GM12878 (cell line): ENCODE data around the gene SLITRK6. TPM values are rescaled to one million over a fixed set of nuclear protein-coding genes. Genes with fewer than 3 reads are reported as not detected.
"Not testable (repeated sequence)": the region's sequence is repeated elsewhere in the genome, so short reads cannot be mapped to it uniquely, and the experiment has no call there.

Experiments
- ATAC-seq: fragments of 200-7000 bp; cut with Tn5 transposase; 3 replicates; pipeline ENCODE4 v1.9.1; 2020; ENCODE audit warnings: mild to moderate bottlenecking, moderate library complexity
- BruUV-seq: library from RNA; stranded (reverse); fragments of 400-500 nt; replicated peaks from 2 replicates; lab custom pipeline; 2021; lab: Mats Ljungman, UMichigan
- CTCF ChIA-PET: fragments of 300-600 bp; sonication (Branson Sonifier 250); formaldehyde crosslinking; extraction: SDS; loops from one replicate; lab custom pipeline; 2021; ENCODE audit warnings: inconsistent platforms; lab: Yijun Ruan, JAX
- POLR2A ChIA-PET: fragments of 350-600 bp; formaldehyde crosslinking; extraction: SDS; loops from one replicate; lab custom pipeline; 2021; ENCODE audit warnings: inconsistent platforms; lab: Charles Lee
- RAD21 ChIA-PET: fragments of 300-600 bp; sonication (Branson Sonifier 250); formaldehyde crosslinking; loops from one replicate; lab custom pipeline; 2023; ENCODE audit warnings: antibody characterized with exemption; ENCODE audit not compliant: unreplicated experiment; lab: Charles Lee
- SMC1A ChIA-PET: fragments of 300-600 bp; sonication (Branson Sonifier 250); formaldehyde crosslinking; loops from one replicate; lab custom pipeline; 2023; ENCODE audit not compliant: unreplicated experiment, uncharacterized antibody; lab: Charles Lee
- DNase-seq: peaks from one replicate; pipeline ENCODE4 v3.0.0-alpha.2; 2011; ENCODE audit warnings: low read depth, low spot score
- FAIRE-seq: peaks from 3 replicates; lab custom pipeline; 2011; peaks lifted over from hg19 to GRCh38; lab: Jason Lieb, UNC
- H2AFZ ChIP-seq: 2 replicates; pipeline ENCODE4 v1.6.0; 2011; ENCODE audit warnings: low read depth, low read length, control low read depth; ENCODE audit not compliant: control insufficient read depth
- H3K27ac ChIP-seq: 2 replicates; pipeline ENCODE4 v1.5.1; 2011; ENCODE audit warnings: control low read depth; ENCODE audit not compliant: control insufficient read depth, insufficient read depth
- H3K27me3 ChIP-seq, 2 experiments: replicated peaks in 1 of 2; 2 replicates each; pipeline versions ENCODE4 v1.6.0 to v1.6.1; 2011; ENCODE audit warnings: low read length in 1 of 2; ENCODE audit not compliant: control insufficient read depth in 2 of 2, insufficient read depth in 2 of 2
- H3K36me3 ChIP-seq, 2 experiments: 2 replicates each; pipeline ENCODE4 v1.5.1; 2011; ENCODE audit warnings: low read length in 1 of 2; ENCODE audit not compliant: control insufficient read depth in 2 of 2, insufficient read depth in 2 of 2
- H3K4me1 ChIP-seq: 2 replicates; pipeline ENCODE4 v1.6.1; 2011; ENCODE audit warnings: mild to moderate bottlenecking, low read length, moderate library complexity, mixed read lengths; ENCODE audit not compliant: control insufficient read depth, insufficient read depth
- H3K4me2 ChIP-seq: 2 replicates; pipeline ENCODE4 v1.6.0; 2011; ENCODE audit warnings: control low read depth; ENCODE audit not compliant: control insufficient read depth, insufficient read depth
- H3K4me3 ChIP-seq: fragments of 200-600 bp; sonication (generic); 2 replicates; pipeline ENCODE4 v1.5.1; 2016
- H3K79me2 ChIP-seq: 2 replicates; pipeline ENCODE4 v1.6.0; 2011; ENCODE audit warnings: low read length; ENCODE audit not compliant: control insufficient read depth, insufficient read depth
- H3K9ac ChIP-seq: 2 replicates; pipeline ENCODE4 v1.8.0; 2011; ENCODE audit warnings: low read length, control low read depth, mixed read lengths; ENCODE audit not compliant: control insufficient read depth, insufficient read depth
- H3K9me3 ChIP-seq: replicated peaks from 3 replicates; pipeline ENCODE4 v1.5.1; 2011; ENCODE audit warnings: mild to moderate bottlenecking, low read length; ENCODE audit not compliant: control insufficient read depth, insufficient read depth
- H4K20me1 ChIP-seq: 2 replicates; pipeline ENCODE4 v1.6.0; 2011; ENCODE audit not compliant: control insufficient read depth, insufficient read depth
- CBX5 ChIP-seq: sonication (generic); IDR thresholded peaks from 2 replicates; pipeline ENCODE4 v1.6.1; 2016; ENCODE audit warnings: low read depth, moderate library complexity, mild to moderate bottlenecking, inconsistent platforms
- WGBS: methylation state at CpG from one replicate; pipeline ENCODE4 v1.1.6; 2016; ENCODE audit warnings: low lambda C conversion rate; ENCODE audit not compliant: insufficient replicate concordance, insufficient coverage; ENCODE audit errors: missing lambda C conversion rate; 5-methylcytosine and 5-hydroxymethylcytosine counted together
- in situ Hi-C: fragments of 300-500 bp; cut with MboI; formaldehyde crosslinking; loops from 9 replicates; pipeline ENCODE4 v1.14.3; 2018; ENCODE audit warnings: mixed read lengths
- intact Hi-C: fragments of 100-400 bp; cut with micrococcal nuclease; formaldehyde crosslinking; loops from one replicate; pipeline ENCODE4 v1.14.2; 2022; ENCODE audit not compliant: unreplicated experiment
- polyA plus RNA-seq, 11 experiments: library from polyadenylated mRNA; depleted of rRNA in 4 of 11; unstranded in 6 of 11; stranded (reverse) in 5 of 11; fragments of >200 nt; fragmentation: Nextera tagmentation in 4 of 11; fragmentation: Illumina TruSeq in 1 of 11; extraction: Ambion mirVana in 4 of 11; extraction: Trizol in 1 of 11; gene quantifications; 1 replicate in 1 of 11; 2 replicates in 10 of 11; pipeline versions ENCODE4 v1.2.1 to v1.2.3, GENCODE V29; 2011 to 2016; ENCODE audit warnings: inconsistent platforms in 2 of 11, missing spikeins in 2 of 11, low read depth in 1 of 11
- total RNA-seq, 4 experiments: library from RNA; depleted of rRNA in 3 of 4; stranded (reverse); fragments of >200 nt in 3 of 4; fragmentation: Illumina TruSeq in 1 of 4; extraction: Trizol in 1 of 4; gene quantifications; 2 replicates each; pipeline versions ENCODE4 v1.2.1 to v1.2.3, GENCODE V29; 2013 to 2021
- TF ChIP-seq, protein P1 (sequence below): IDR thresholded peaks from 2 replicates; pipeline ENCODE4 v1.6.1; 2011; ENCODE audit warnings: mild to moderate bottlenecking, low read depth, low read length, moderate library complexity; ENCODE audit not compliant: insufficient replicate concordance

Gene SLITRK6
- total and polyA plus RNA-seq, 10 of the 15 experiments (the other 5 are each of a cell fraction or from before 2014, with no cell fraction given), result not detected

DNA sequence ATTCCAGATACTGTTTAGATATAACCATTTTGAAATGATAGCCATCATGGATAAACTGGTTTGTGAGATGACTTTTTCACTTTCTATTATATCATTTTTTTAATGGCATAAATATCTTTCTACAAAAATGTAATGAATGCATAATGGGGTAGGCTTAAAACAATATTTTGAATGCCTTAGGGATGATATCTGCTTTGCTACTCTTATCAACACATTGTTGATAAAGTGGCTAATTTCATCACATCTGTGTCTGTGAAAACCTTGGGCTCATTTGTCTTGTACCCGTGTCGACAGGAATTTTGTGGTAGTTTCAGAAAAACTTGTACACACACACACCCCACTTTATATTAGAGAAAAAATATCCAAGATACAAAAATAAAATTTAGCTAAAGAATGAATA is 44.1 kb downstream of the SLITRK6 start:
- no peaks in the 10 kb centered on the region for H3K9me3 ChIP-seq
- H4K20me1 ChIP-seq, result no peaks in the 10 kb centered on the region
- intact Hi-C loops, result no loop called here
- ChIA-PET SMC1A (interaction anchor here (1.0 kb wide), 1 partner anchor 22 kb away, joined by 3 read pairs; no protein-coding TSS in a partner anchor), RAD21 (no interaction called here), CTCF (no interaction called here), POLR2A (no interaction called here)
- no peak overlapping the region for H3K4me3 ChIP-seq
- no peak for ATAC-seq
- no peak overlapping the region for H3K4me2 ChIP-seq
- H3K9ac ChIP-seq, result no peak overlapping the region
- BruUV-seq, result no TSS peak
- H3K27ac ChIP-seq, result no peak overlapping the region
- no peaks in the 10 kb centered on the region for H3K36me3 ChIP-seq
- DNase-seq, result no peak
- 37% methylated on average over 2 of the region's 2 CpGs for WGBS
- no peaks in the 10 kb centered on the region for H3K79me2 ChIP-seq
- H3K27me3 ChIP-seq, result no peaks in the 10 kb centered on the region
- in situ Hi-C loops, result no loop called here
- no peak for FAIRE-seq
- TF ChIP-seq, protein P1, sequence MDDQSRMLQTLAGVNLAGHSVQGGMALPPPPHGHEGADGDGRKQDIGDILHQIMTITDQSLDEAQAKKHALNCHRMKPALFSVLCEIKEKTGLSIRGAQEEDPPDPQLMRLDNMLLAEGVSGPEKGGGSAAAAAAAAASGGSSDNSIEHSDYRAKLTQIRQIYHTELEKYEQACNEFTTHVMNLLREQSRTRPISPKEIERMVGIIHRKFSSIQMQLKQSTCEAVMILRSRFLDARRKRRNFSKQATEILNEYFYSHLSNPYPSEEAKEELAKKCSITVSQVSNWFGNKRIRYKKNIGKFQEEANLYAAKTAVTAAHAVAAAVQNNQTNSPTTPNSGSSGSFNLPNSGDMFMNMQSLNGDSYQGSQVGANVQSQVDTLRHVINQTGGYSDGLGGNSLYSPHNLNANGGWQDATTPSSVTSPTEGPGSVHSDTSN, result no peak
- TF ChIP-seq CBX5, result no peak
- no peak overlapping the region for H2AFZ ChIP-seq
- H3K4me1 ChIP-seq, result no peaks in the 10 kb centered on the region

GRCh38 chr13:85743201-85743770 is 55.9 kb downstream of the SLITRK6 start:
- POLR2A ChIA-PET, CTCF ChIA-PET, H3K9me3 ChIP-seq, H2AFZ ChIP-seq, H3K4me3 ChIP-seq, H3K79me2 ChIP-seq, H3K27ac ChIP-seq, intact Hi-C loops, in situ Hi-C loops, BruUV-seq, H3K36me3 ChIP-seq, H3K4me2 ChIP-seq, H4K20me1 ChIP-seq, FAIRE-seq, RAD21 ChIA-PET, H3K4me1 ChIP-seq, H3K27me3 ChIP-seq, ATAC-seq, H3K9ac ChIP-seq, SMC1A ChIA-PET, DNase-seq: not testable (repeated sequence)
- WGBS, result 58% methylated on average over 10 of the region's 11 CpGs
